ENCODE measurements around the gene TMX2. TPM values are rescaled to one million over a fixed set of nuclear protein-coding genes. Genes with fewer than 3 reads are reported as not detected.

TMX2 gene
- total RNA-seq, 4 donors from 2014 or later, result 44.0 to 82.0 (median 70.9) TPM

DNA sequence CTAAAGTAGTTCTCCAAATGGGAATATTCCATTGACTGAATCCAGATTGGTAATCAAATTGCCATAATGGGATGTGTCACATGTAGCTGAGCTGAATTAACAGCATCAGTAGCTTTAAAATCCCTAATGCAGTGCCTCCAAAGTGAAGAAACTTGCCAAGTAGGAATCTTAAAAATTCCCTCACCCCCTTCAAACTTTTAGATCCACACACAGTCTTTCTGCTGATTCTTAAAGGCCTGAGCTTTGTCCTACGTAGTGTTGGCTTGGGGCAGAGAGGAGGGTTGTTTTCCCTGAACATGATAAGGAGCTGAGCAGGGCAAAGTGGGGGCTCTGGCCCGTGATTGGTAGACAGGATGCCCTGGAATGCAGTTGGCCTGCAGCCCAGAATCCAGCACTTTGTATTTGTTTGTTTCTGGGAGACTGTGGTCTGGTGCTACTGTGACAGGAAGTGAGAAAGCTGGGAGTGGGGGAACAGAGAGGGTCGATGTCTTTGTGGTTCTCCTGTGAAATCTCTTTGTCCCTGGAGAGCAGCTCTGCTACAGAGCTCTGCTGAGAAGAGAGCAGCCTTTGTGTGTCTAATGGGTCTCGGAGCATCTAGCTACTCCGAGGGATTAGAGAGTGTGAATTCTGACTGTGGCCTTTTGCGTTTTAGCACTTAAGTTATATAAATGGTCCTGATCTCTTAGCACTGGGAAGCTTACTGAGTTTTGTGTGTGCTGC, 66.1 kb downstream of the TMX2 start:
- TF ChIP-seq POLR2A (IDR thresholded peaks at IDR 0.05), result no peak
- TF ChIP-seq, protein P1, sequence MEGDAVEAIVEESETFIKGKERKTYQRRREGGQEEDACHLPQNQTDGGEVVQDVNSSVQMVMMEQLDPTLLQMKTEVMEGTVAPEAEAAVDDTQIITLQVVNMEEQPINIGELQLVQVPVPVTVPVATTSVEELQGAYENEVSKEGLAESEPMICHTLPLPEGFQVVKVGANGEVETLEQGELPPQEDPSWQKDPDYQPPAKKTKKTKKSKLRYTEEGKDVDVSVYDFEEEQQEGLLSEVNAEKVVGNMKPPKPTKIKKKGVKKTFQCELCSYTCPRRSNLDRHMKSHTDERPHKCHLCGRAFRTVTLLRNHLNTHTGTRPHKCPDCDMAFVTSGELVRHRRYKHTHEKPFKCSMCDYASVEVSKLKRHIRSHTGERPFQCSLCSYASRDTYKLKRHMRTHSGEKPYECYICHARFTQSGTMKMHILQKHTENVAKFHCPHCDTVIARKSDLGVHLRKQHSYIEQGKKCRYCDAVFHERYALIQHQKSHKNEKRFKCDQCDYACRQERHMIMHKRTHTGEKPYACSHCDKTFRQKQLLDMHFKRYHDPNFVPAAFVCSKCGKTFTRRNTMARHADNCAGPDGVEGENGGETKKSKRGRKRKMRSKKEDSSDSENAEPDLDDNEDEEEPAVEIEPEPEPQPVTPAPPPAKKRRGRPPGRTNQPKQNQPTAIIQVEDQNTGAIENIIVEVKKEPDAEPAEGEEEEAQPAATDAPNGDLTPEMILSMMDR (IDR thresholded peaks at IDR 0.05), result no peak

DNA sequence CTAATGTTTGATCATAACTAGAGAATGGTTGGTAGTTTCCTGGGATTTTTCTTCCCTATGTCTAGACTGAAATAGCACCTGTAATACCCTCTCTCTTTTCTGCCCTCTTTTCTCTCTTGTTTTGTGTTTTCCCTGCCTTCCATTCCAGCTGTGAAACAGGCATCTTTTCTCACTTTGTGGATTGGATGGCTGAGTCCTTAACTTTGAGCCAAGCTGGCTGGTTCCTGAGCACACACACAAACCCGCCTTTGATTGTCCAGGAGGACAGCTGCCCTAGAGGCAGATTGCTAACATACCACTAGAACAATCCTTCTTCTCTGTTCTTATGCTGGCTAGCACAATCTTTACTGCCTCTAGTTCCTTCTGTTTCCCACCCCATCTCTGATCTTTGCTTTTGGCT, 66.9 kb downstream of the TMX2 start:
- intact Hi-C loops (cut with DNase I), result no loop called here
- Histone ChIP-seq H3K4me3 (peak overlapping the region in 2 of 4 donors; percentile 8 to 18), H3K27ac (peak overlapping the region; percentile 82 to 92 (median 90))

More for the DNA sequence above, 66.1 kb downstream of the TMX2 start:
- H3K27ac ChIP-seq, result peak overlapping the region; percentile 82 to 92 (median 90)
- intact Hi-C loops (cut with DNase I), result no loop called here
- no peak for DNase-seq
- H3K27me3 ChIP-seq, result no peaks in the 10 kb centered on the region
- WGBS, 2 donors, result 20 to 22% methylated on average over 5 to 6 of the region's 6 CpGs
- no peaks in the 10 kb centered on the region for H3K9me3 ChIP-seq
- peak overlapping the region in 3 of 4 donors; percentile 15 to 50 (median 18) for H3K4me3 ChIP-seq
- peaks cover 0 to 18% (median 0%) of the 10 kb centered on the region in 3 donors for H3K36me3 ChIP-seq
- H3K4me1 ChIP-seq, result peaks cover 40 to 100% (median 98%) of the 10 kb centered on the region in 3 donors

DNA sequence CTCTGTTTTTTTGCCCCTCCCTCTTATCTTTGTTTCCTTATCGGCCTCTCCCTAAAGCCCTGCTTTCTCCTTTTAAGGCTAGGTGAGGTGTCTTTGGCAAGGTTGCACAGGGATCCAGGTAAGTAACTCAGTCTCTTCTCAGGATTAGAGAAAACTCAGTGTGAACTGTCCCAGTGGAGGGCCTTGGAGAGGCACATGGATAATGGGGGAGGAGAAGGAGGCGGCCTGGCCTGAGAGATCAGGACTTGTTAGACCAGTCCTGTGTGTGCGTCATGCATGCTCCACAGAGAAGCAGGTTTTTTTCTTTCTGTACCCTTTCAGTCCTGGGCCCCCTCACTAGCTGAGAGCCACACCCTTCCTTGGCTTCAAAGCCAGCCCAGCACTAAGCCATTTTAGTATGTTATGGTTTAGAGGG, 69.1 kb downstream of the TMX2 start:
- Histone ChIP-seq H3K36me3 (peaks cover 0 to 16% (median 0%) of the 10 kb centered on the region in 3 donors), H3K27me3 (no peaks in the 10 kb centered on the region), H3K4me1 (peaks cover 44 to 100% (median 91%) of the 10 kb centered on the region in 3 donors), H3K9me3 (no peaks in the 10 kb centered on the region), H3K4me3 (no peak overlapping the region), H3K27ac (peak overlapping the region; percentile 53 to 92 (median 86))
- DNase-seq, result no peak
- intact Hi-C loops (cut with DNase I), result no loop called here
- WGBS, 2 donors, result 13 to 32% methylated on average over 1 to 3 of the region's 3 CpGs
- no peak for TF ChIP-seq POLR2A (IDR thresholded peaks at IDR 0.05)
- TF ChIP-seq, protein P1 (IDR thresholded peaks at IDR 0.05), result peak in 1 of 6 experiments; percentile 6

More for the DNA sequence above, 66.9 kb downstream of the TMX2 start:
- Histone ChIP-seq H3K9me3 (no peaks in the 10 kb centered on the region), H3K27me3 (no peaks in the 10 kb centered on the region), H3K36me3 (peaks cover 0 to 12% (median 0%) of the 10 kb centered on the region in 3 donors), H3K4me1 (peaks cover 47 to 100% (median 98%) of the 10 kb centered on the region in 3 donors)
- WGBS, 2 donors, result 15 to 38% methylated on average over 1 of the region's 1 CpG
- DNase-seq, result no peak
- TF ChIP-seq, protein P1 (IDR thresholded peaks at IDR 0.05), result peak in 1 of 6 experiments; percentile 9
- no peak for TF ChIP-seq POLR2A (IDR thresholded peaks at IDR 0.05)

DNA sequence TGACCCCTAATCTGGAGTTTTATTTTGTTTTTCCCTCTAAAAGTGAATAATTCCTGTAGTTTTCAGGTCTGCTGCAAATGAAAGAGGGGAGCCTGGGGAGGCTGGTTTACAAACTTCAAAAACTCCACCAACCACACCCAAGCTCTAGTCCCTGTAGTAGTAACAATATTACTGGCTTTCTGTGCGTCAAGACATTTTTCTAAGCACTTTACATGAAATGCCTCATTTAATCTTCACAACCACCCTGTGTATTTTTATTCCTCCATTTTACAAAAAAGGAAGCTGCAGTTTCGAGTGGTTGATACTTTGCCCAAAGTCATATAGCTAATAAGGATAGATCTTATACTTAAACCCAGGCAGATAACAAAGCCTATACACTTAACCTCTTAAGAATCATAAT, 72.7 kb downstream of the TMX2 start:
- Histone ChIP-seq H3K4me1 (peaks cover 35 to 100% (median 74%) of the 10 kb centered on the region in 3 donors), H3K9me3 (no peaks in the 10 kb centered on the region), H3K4me3 (no peak overlapping the region), H3K27me3 (no peaks in the 10 kb centered on the region), H3K36me3 (peaks cover 0 to 25% (median 0%) of the 10 kb centered on the region in 3 donors), H3K27ac (peak overlapping the region; percentile 19 to 92 (median 80))
- no peak for TF ChIP-seq POLR2A (IDR thresholded peaks at IDR 0.05)
- TF ChIP-seq, protein P1 (IDR thresholded peaks at IDR 0.05), result no peak
- no peak for DNase-seq
- WGBS, 2 donors, result 39 to 43% methylated on average over 2 of the region's 2 CpGs
- intact Hi-C loops (cut with DNase I), result no loop called here

DNA sequence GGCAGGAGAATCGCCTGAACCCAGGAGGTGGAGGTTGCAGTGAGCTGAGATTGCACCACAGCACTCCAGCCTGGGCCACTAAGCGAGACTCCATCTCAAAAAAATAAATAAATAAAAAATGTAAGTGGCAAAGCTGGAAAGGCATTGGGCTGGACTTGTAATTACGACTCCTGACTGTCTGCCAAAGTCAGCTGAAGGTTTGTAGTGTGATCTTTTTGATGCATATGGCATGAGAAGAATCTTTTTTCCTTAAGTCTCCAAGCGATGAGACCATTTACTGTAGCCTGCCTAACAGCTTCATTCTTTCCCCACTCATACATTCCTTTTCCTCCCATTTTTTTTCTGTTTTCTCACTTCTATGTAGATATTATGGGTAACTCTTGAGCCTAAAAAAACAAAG, 74.0 kb downstream of the TMX2 start:
- H3K27me3 ChIP-seq, result no peaks in the 10 kb centered on the region

More for the DNA sequence above, 74.0 kb downstream of the TMX2 start:
- 52 to 65% methylated on average over 4 of the region's 4 CpGs for WGBS, 2 donors
- Histone ChIP-seq H3K27ac (peak overlapping the region; percentile 64 to 92 (median 80)), H3K4me1 (peaks cover 43 to 100% (median 71%) of the 10 kb centered on the region in 3 donors), H3K9me3 (no peaks in the 10 kb centered on the region), H3K36me3 (peaks cover 0 to 31% (median 0%) of the 10 kb centered on the region in 3 donors), H3K4me3 (no peak overlapping the region)
- DNase-seq, result no peak
- TF ChIP-seq, protein P1 (IDR thresholded peaks at IDR 0.05), result no peak
- no peak for TF ChIP-seq POLR2A (IDR thresholded peaks at IDR 0.05)
- intact Hi-C loops (cut with DNase I), result no loop called here

Data from esophagus squamous epithelium (tissue), 5 donors.